HepG2 (cell line): ENCODE measurements around the gene LRRN2. TPM values are rescaled to one million over a fixed set of nuclear protein-coding genes. Genes with fewer than 3 reads are reported as not detected.

Experiments used
- ATAC-seq: fragments of 200-7000 bp; cut with Tn5 transposase; 3 replicates; pipeline ENCODE4 v1.9.1; 2020; ENCODE audit warnings: mild to moderate bottlenecking, moderate library complexity
- BruUV-seq: library from RNA; stranded (reverse); fragments of 400-500 nt; replicated peaks from 2 replicates; lab custom pipeline; 2021; lab: Mats Ljungman, UMichigan
- CTCF ChIA-PET: fragments of 300-600 bp; formaldehyde crosslinking; extraction: SDS; loops from one replicate; lab custom pipeline; 2021; ENCODE audit warnings: low total read pairs, inconsistent platforms, low intra/inter-chr PET ratio; lab: Yijun Ruan, JAX
- POLR2A ChIA-PET: fragments of 350-600 bp; sonication (Branson Sonifier 250); formaldehyde crosslinking; loops from one replicate; lab custom pipeline; 2020; ENCODE audit warnings: antibody characterized with exemption, inconsistent platforms; lab: Yijun Ruan, JAX
- DNase-seq: peaks from one replicate; pipeline ENCODE4 v3.0.0-alpha.2; 2015; ENCODE audit warnings: low spot score
- FAIRE-seq: peaks from 3 replicates; lab custom pipeline; 2011; peaks lifted over from hg19 to GRCh38; lab: Jason Lieb, UNC
- H2AFZ ChIP-seq: one replicate; pipeline ENCODE4 v1.6.1; 2011; ENCODE audit warnings: low read length, inconsistent platforms
- H3K27ac ChIP-seq: fragments of 300-600 bp; 3 replicates; pipeline ENCODE4 v1.8.0; 2011; ENCODE audit warnings: mixed run types, mild to moderate bottlenecking, mixed read lengths, low read length, inconsistent platforms; ENCODE audit not compliant: insufficient read depth; ENCODE audit errors: extremely low read length
- H3K27me3 ChIP-seq, 2 experiments: fragments of 200-600 bp in 1 of 2; 2 replicates in 1 of 2; 3 replicates in 1 of 2; pipeline versions ENCODE4 v1.6.0 to v1.8.0; 2011; ENCODE audit warnings: low read length in 2 of 2, mild to moderate bottlenecking in 2 of 2, moderate library complexity in 2 of 2, inconsistent platforms in 1 of 2; ENCODE audit not compliant: insufficient read depth in 2 of 2, control insufficient read depth in 1 of 2
- H3K36me3 ChIP-seq, 2 experiments: fragments of 200-600 bp in 1 of 2; replicated peaks in 1 of 2; 2 replicates in 1 of 2; 3 replicates in 1 of 2; pipeline versions ENCODE4 v1.5.1 to v1.8.0; 2011; ENCODE audit warnings: low read length in 2 of 2, inconsistent platforms in 1 of 2; ENCODE audit not compliant: insufficient read depth in 2 of 2, control insufficient read depth in 1 of 2
- H3K4me1 ChIP-seq: 2 replicates; pipeline ENCODE4 v1.5.1; 2012; ENCODE audit warnings: low read length, inconsistent platforms; ENCODE audit not compliant: insufficient read depth
- H3K4me2 ChIP-seq: 2 replicates; pipeline ENCODE4 v1.6.0; 2011; ENCODE audit warnings: low read depth, low read length, inconsistent platforms
- H3K4me3 ChIP-seq, 3 experiments: fragments of 200-600 bp in 1 of 3; sonication (generic), shearing (Covaris generic) in 1 of 3; replicated peaks in 1 of 3; 2 replicates each; pipeline ENCODE4 v1.5.1; 2011 to 2016; ENCODE audit warnings: low read length in 3 of 3, inconsistent platforms in 2 of 3, low read depth in 2 of 3, mild to moderate bottlenecking in 2 of 3, control low read depth in 1 of 3, mixed read lengths in 1 of 3; ENCODE audit not compliant: insufficient read depth in 1 of 3
- H3K79me2 ChIP-seq: one replicate; pipeline ENCODE4 v1.6.1; 2011; ENCODE audit warnings: low read length, inconsistent platforms; ENCODE audit not compliant: insufficient read depth
- H3K9ac ChIP-seq: 2 replicates; pipeline ENCODE4 v1.6.0; 2011; ENCODE audit warnings: mild to moderate bottlenecking, low read depth, low read length, inconsistent platforms; ENCODE audit not compliant: insufficient read depth
- H3K9me3 ChIP-seq: 2 replicates; pipeline ENCODE4 v1.5.1; 2012; ENCODE audit warnings: mild to moderate bottlenecking, low read length
- H4K20me1 ChIP-seq: 2 replicates; pipeline ENCODE4 v1.6.0; 2011; ENCODE audit warnings: inconsistent platforms, mild to moderate bottlenecking, low read length, moderate library complexity; ENCODE audit not compliant: insufficient read depth
- ASH2L ChIP-seq: fragments of 300-600, 200-600 bp; sonication (generic); IDR thresholded peaks from 2 replicates; pipeline ENCODE4 v1.7.0; 2017; ENCODE audit warnings: low read depth, mild to moderate bottlenecking, moderate library complexity, mixed read lengths, low read length; ENCODE audit not compliant: insufficient read length
- FOXJ3 ChIP-seq: sonication (generic); formaldehyde crosslinking; IDR thresholded peaks from 2 replicates; pipeline ENCODE4 v1.4.0; 2020; ENCODE audit warnings: missing genetic modification reagents, mild to moderate bottlenecking, borderline replicate concordance
- HMGA1 ChIP-seq: sonication (generic); formaldehyde crosslinking; conservative IDR thresholded peaks from 2 replicates; pipeline ENCODE4 v1.4.0; 2020; ENCODE audit warnings: missing genetic modification reagents
- HNF1B ChIP-seq: sonication (generic); formaldehyde crosslinking; IDR thresholded peaks from 2 replicates; pipeline ENCODE4 v1.5.1; 2020; ENCODE audit warnings: mild to moderate bottlenecking, moderate library complexity, missing genetic modification reagents
- RFX1 ChIP-seq: fragments of 450-650 bp; IDR thresholded peaks from 2 replicates; pipeline ENCODE4 v1.6.1; 2017
- TBL1XR1 ChIP-seq: fragments of 150-350 bp; IDR thresholded peaks from 2 replicates; pipeline ENCODE4 v1.6.1; 2014; ENCODE audit warnings: borderline replicate concordance, low read length; ENCODE audit not compliant: partially characterized antibody
- ZBTB34 ChIP-seq: sonication (generic); formaldehyde crosslinking; IDR thresholded peaks from 2 replicates; pipeline ENCODE4 v1.8.0; 2022; ENCODE audit warnings: mild to moderate bottlenecking, missing genetic modification reagents
- WGBS: methylation state at CpG from one replicate; pipeline ENCODE4 v1.1.6; 2017; ENCODE audit warnings: low lambda C conversion rate; 5-methylcytosine and 5-hydroxymethylcytosine counted together
- in situ Hi-C: cut with HindIII; loops from 2 replicates; pipeline ENCODE4 v1.10.0; 2017; ENCODE audit warnings: low pct_unique_long_range_greater_than_20kb; ENCODE audit not compliant: extremely low pct_ligation_motif_present
- intact Hi-C: fragments of 100-400 bp; cut with micrococcal nuclease; formaldehyde crosslinking; loops from one replicate; pipeline ENCODE4 v1.10.0; 2022; ENCODE audit not compliant: unreplicated experiment
- polyA plus RNA-seq, 8 experiments: library from polyadenylated mRNA; depleted of rRNA in 3 of 8; stranded (reverse) in 7 of 8; unstranded in 1 of 8; fragments of >200 nt; fragmentation: Illumina TruSeq in 4 of 8; extraction: Trizol in 4 of 8; gene quantifications; 2 replicates each; pipeline versions ENCODE4 v1.2.1 to v1.2.3, GENCODE V29; 2011 to 2016; ENCODE audit warnings: low read depth in 4 of 8, missing spikeins in 1 of 8, mixed read lengths in 1 of 8; ENCODE audit not compliant: insufficient read depth in 1 of 8
- total RNA-seq, 5 experiments: library from RNA; depleted of rRNA; stranded (reverse); fragments of >200 nt; fragmentation: Illumina TruSeq; extraction: Trizol; gene quantifications; 2 replicates each; pipeline ENCODE4 v1.2.3, GENCODE V29; 2016; ENCODE audit warnings: low read depth in 1 of 5

The LRRN2 gene
- total and polyA plus RNA-seq, 2 of the 13 experiments (the other 11 are each of a cell fraction or from before 2014, with no cell fraction given) = not detected

- Histone ChIP-seq H3K4me2 (no peak overlapping the region), H3K27me3 (peaks cover 0 to 11% of the 10 kb centered on the region in 2 experiments; a peak in 2 of 5 replicates), H4K20me1 (no peaks in the 10 kb centered on the region), H3K36me3 (no peaks in the 10 kb centered on the region), H3K27ac (no peak overlapping the region), H3K9ac (no peak overlapping the region), H2AFZ (no peak overlapping the region), H3K4me1 (peaks cover 3% of the 10 kb centered on the region), H3K79me2 (no peaks in the 10 kb centered on the region), H3K9me3 (no peaks in the 10 kb centered on the region), H3K4me3 (no peak overlapping the region)
- TF ChIP-seq ASH2L (no peak), RFX1 (peak; percentile 51; the same call in 1 of the 2 replicates), HMGA1 (no peak), HNF1B (CRISPR knock-in tag) (no peak), TBL1XR1 (no peak), ZBTB34 (CRISPR knock-in tag) (no peak), FOXJ3 (CRISPR knock-in tag) (no peak)
- ChIA-PET CTCF (no interaction called here), POLR2A (no interaction called here)
- DNase-seq = no peak
- no peak for FAIRE-seq
- BruUV-seq = no TSS peak
- no peak for ATAC-seq
- in situ Hi-C loops = no loop called here
- WGBS = 61% methylated on average over 3 of the region's 11 CpGs
- intact Hi-C loops = no loop called here
Measured at GRCh38 chr1:204706838-204707509, 21.4 kb upstream of the LRRN2 start.
